IMR-90 (cell line): ENCODE measurements around the gene GCKR. TPM values are rescaled to one million over a fixed set of nuclear protein-coding genes. Genes with fewer than 3 reads are reported as not detected.

ENCODE experiments used
- ATAC-seq: fragments of 200-7000 bp; cut with Tn5 transposase; 2 replicates; pipeline ENCODE4 v1.9.1; 2020; ENCODE audit warnings: low read depth, mild to moderate bottlenecking, moderate library complexity
- BruUV-seq: library from RNA; stranded (reverse); fragments of 400-500 nt; replicated peaks from 2 replicates; lab custom pipeline; 2021; lab: Mats Ljungman, UMichigan
- CTCF ChIA-PET: fragments of 300-600 bp; formaldehyde crosslinking; extraction: SDS; loops from one replicate; lab custom pipeline; 2021; ENCODE audit warnings: antibody characterized with exemption; lab: Yijun Ruan, JAX
- POLR2A ChIA-PET: fragments of 300-600 bp; sonication (Branson Sonifier 250); formaldehyde crosslinking; loops from one replicate; lab custom pipeline; 2022; ENCODE audit warnings: antibody characterized with exemption; ENCODE audit not compliant: unreplicated experiment; lab: Charles Lee
- DNase-seq: peaks from one replicate; pipeline ENCODE4 v3.0.0; 2013
- H2AFZ ChIP-seq: replicated peaks from 2 replicates; pipeline ENCODE3; 2013; ENCODE audit warnings: low read length, mild to moderate bottlenecking; ENCODE audit not compliant: poor library complexity
- H2AK5ac ChIP-seq: 2 replicates; pipeline ENCODE4 v1.6.1; 2013; ENCODE audit warnings: low read depth, low read length, inconsistent platforms
- H2AK9ac ChIP-seq: replicated peaks from 2 replicates; pipeline ENCODE3; 2013; ENCODE audit warnings: mild to moderate bottlenecking, low read depth, low read length, moderate library complexity; ENCODE audit not compliant: poor library complexity
- H2BK120ac ChIP-seq: 2 replicates; pipeline ENCODE4 v1.6.1; 2013; ENCODE audit warnings: low read depth, low read length, inconsistent platforms
- H2BK15ac ChIP-seq: 3 replicates; pipeline ENCODE4 v1.6.1; 2013; ENCODE audit warnings: low read depth, low read length, inconsistent platforms
- H2BK20ac ChIP-seq: 2 replicates; pipeline ENCODE4 v1.6.1; 2013; ENCODE audit warnings: low read depth, mild to moderate bottlenecking, inconsistent platforms, low read length, moderate library complexity
- H2BK5ac ChIP-seq: 2 replicates; pipeline ENCODE4 v1.6.1; 2013; ENCODE audit warnings: mild to moderate bottlenecking, low read depth, low read length, inconsistent platforms; ENCODE audit not compliant: poor library complexity, severe bottlenecking
- H3K14ac ChIP-seq: replicated peaks from 2 replicates; pipeline ENCODE4 v1.6.1; 2013; ENCODE audit warnings: low read depth, low read length, inconsistent platforms
- H3K18ac ChIP-seq: 2 replicates; pipeline ENCODE4 v1.6.1; 2013; ENCODE audit warnings: low read depth, low read length, control low read depth
- H3K23ac ChIP-seq: 2 replicates; pipeline ENCODE4 v1.6.1; 2013; ENCODE audit warnings: low read depth, low read length, inconsistent platforms
- H3K27ac ChIP-seq: 2 replicates; pipeline ENCODE4 v1.5.1; 2013; ENCODE audit warnings: mild to moderate bottlenecking, control low read depth, low read length; ENCODE audit not compliant: insufficient read depth
- H3K27me3 ChIP-seq: 2 replicates; pipeline ENCODE4 v1.6.1; 2013; ENCODE audit warnings: low read length; ENCODE audit not compliant: control insufficient read depth, insufficient read depth
- H3K36me3 ChIP-seq: 2 replicates; pipeline ENCODE4 v1.6.1; 2013; ENCODE audit warnings: low read length, mixed read lengths; ENCODE audit not compliant: control insufficient read depth, insufficient read depth
- H3K4ac ChIP-seq: 2 replicates; pipeline ENCODE4 v1.6.1; 2013; ENCODE audit warnings: low read depth, low read length, inconsistent platforms
- H3K4me1 ChIP-seq: 2 replicates; pipeline ENCODE4 v1.6.1; 2013; ENCODE audit warnings: low read length, mixed read lengths; ENCODE audit not compliant: control insufficient read depth, insufficient read depth
- H3K4me2 ChIP-seq: 2 replicates; pipeline ENCODE4 v1.6.1; 2013; ENCODE audit warnings: low read depth, mild to moderate bottlenecking, control low read depth, low read length, moderate library complexity
- H3K4me3 ChIP-seq: 2 replicates; pipeline ENCODE4 v1.5.1; 2013; ENCODE audit warnings: low read depth, mild to moderate bottlenecking, control low read depth, low read length, moderate library complexity; ENCODE audit not compliant: insufficient read depth
- H3K56ac ChIP-seq: 2 replicates; pipeline ENCODE4 v1.6.1; 2013; ENCODE audit warnings: low read length, inconsistent platforms; ENCODE audit not compliant: insufficient read depth; ENCODE audit errors: extremely low read depth
- H3K79me1 ChIP-seq, 2 experiments: 2 replicates each; pipeline ENCODE4 v1.6.1; 2013; ENCODE audit warnings: low read length in 2 of 2, inconsistent platforms in 1 of 2, low read depth in 1 of 2
- H3K9ac ChIP-seq: 2 replicates; pipeline ENCODE4 v1.6.1; 2013; ENCODE audit warnings: low read depth, low read length, control low read depth
- H3K9me1 ChIP-seq: 2 replicates; pipeline ENCODE4 v1.6.1; 2013; ENCODE audit warnings: low read length, inconsistent platforms; ENCODE audit not compliant: insufficient read depth
- H3K9me3 ChIP-seq: 2 replicates; pipeline ENCODE4 v1.6.1; 2013; ENCODE audit warnings: low read length; ENCODE audit not compliant: control insufficient read depth, insufficient read depth
- H4K20me1 ChIP-seq: 2 replicates; pipeline ENCODE4 v1.6.1; 2013; ENCODE audit warnings: low read length, inconsistent platforms; ENCODE audit not compliant: insufficient read depth
- H4K5ac ChIP-seq: 2 replicates; pipeline ENCODE4 v1.6.1; 2013; ENCODE audit warnings: mild to moderate bottlenecking, low read depth, low read length, control low read depth
- H4K8ac ChIP-seq, 2 experiments: 2 replicates each; pipeline ENCODE4 v1.6.1; 2013; ENCODE audit warnings: low read depth in 2 of 2, low read length in 2 of 2, control low read depth in 1 of 2, inconsistent platforms in 1 of 2
- H4K91ac ChIP-seq: 2 replicates; pipeline ENCODE4 v1.6.1; 2013; ENCODE audit warnings: low read depth, low read length, inconsistent platforms; ENCODE audit not compliant: insufficient read depth
- CEBPB ChIP-seq: IDR thresholded peaks from 2 replicates; pipeline ENCODE4 v1.6.1; 2012; ENCODE audit warnings: low read depth, low read length, improper control_type of control experiment
- CHD1 ChIP-seq: IDR thresholded peaks from 2 replicates; pipeline ENCODE4 v1.6.1; 2012; ENCODE audit warnings: low read depth, low read length, improper control_type of control experiment
- POLR2A ChIP-seq: IDR thresholded peaks from 2 replicates; pipeline ENCODE4 v1.6.1; 2012; ENCODE audit warnings: mild to moderate bottlenecking, low read depth, low read length
- RCOR1 ChIP-seq: IDR thresholded peaks from 2 replicates; pipeline ENCODE4 v1.6.1; 2012; ENCODE audit warnings: mild to moderate bottlenecking, low read length, improper control_type of control experiment; ENCODE audit not compliant: insufficient replicate concordance
- WGBS, 2 experiments: methylation state at CpG; one replicate each; pipeline versions ENCODE4 v1.1.5 to v1.1.7; 2013; ENCODE audit warnings: missing lambda C conversion rate in 2 of 2; ENCODE audit not compliant: insufficient read length in 1 of 2; ENCODE audit errors: extremely low coverage in 2 of 2; 5-methylcytosine and 5-hydroxymethylcytosine counted together
- dilution Hi-C: fragments of 300-500 bp; cut with HindIII; formaldehyde crosslinking; loops from one replicate; pipeline ENCODE4 v1.14.3; 2018; ENCODE audit warnings: low sequenced_read_pairs; ENCODE audit not compliant: unreplicated experiment
- in situ Hi-C: fragments of 300-500 bp; cut with MboI; formaldehyde crosslinking; loops from 3 replicates; pipeline ENCODE4 v1.14.3; 2019; ENCODE audit warnings: low sequenced_read_pairs, inconsistent platforms, mixed read lengths
- intact Hi-C: fragments of 100-400 bp; cut with micrococcal nuclease; formaldehyde crosslinking; loops from 2 replicates; pipeline ENCODE4 v1.10.0; 2022
- polyA plus RNA-seq, 3 experiments: library from polyadenylated mRNA; depleted of rRNA; stranded (reverse); fragments of >200 nt; gene quantifications; 2 replicates each; pipeline ENCODE4 v1.2.3, GENCODE V29; 2012; ENCODE audit warnings: low replicate concordance in 1 of 3
- total RNA-seq: library from RNA; depleted of rRNA; stranded (reverse); fragments of >200 nt; gene quantifications from 2 replicates; pipeline ENCODE4 v1.2.3, GENCODE V29; 2012

Gene GCKR
- total and polyA plus RNA-seq, 2 of the 4 experiments (the other 2 are of a cell fraction) = under 0.01 to 0.41 TPM

DNA sequence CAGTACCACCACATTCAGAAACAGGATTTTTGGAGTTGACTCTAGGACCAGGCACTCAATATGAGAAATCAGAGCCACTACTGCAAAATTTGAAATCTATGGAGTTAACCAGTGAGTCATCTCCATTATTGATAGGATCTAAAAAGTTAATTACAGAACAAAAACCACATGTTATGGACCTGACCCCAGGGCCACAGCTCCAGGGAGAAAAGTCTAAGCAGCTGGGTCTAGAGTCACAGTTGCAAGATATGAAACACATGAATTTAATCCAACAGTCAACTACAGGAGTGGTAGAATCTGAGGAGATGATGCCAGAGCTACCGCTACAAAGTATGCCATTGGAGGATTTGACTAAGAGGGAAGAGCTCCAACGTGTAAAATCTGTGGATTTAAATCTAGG, 72.8 kb downstream of the GCKR start:
- Histone ChIP-seq H2BK5ac (no peak overlapping the region), H3K18ac (no peak overlapping the region), H3K9me3 (no peaks in the 10 kb centered on the region), H3K4me1 (peaks cover 4% of the 10 kb centered on the region; the same call in 1 of the 2 replicates), H4K91ac (no peak overlapping the region), H2BK20ac (no peak overlapping the region), H3K27ac (no peak overlapping the region), H2AK5ac (no peak overlapping the region), H2BK15ac (no peak overlapping the region), H2AFZ (no peak overlapping the region), H3K36me3 (no peaks in the 10 kb centered on the region), H4K5ac (no peak overlapping the region), H3K4me2 (no peak overlapping the region), H3K4ac (no peak overlapping the region), H3K4me3 (no peak overlapping the region), H2AK9ac (no peak overlapping the region), H3K56ac (no peak overlapping the region), H3K23ac (no peak overlapping the region), H4K20me1 (no peaks in the 10 kb centered on the region), H3K14ac (no peak overlapping the region), H3K9me1 (peaks cover 3% of the 10 kb centered on the region; the same call in 1 of the 2 replicates), H2BK120ac (no peak overlapping the region), H3K9ac (no peak overlapping the region), H3K27me3 (no peaks in the 10 kb centered on the region), H3K79me1 (peaks cover 0 to 4% of the 10 kb centered on the region in 2 experiments; a peak in 1 of 4 replicates), H4K8ac (no peak overlapping the region)
- 20% methylated on average over 1 of the region's 2 CpGs; no CpG with 5 or more reads in 1 of the 2 experiments for WGBS, 2 experiments
- DNase-seq = peak; percentile 54
- ChIA-PET POLR2A (interaction anchor here (0.7 kb wide), 1 partner anchor 14 kb away, joined by 3 read pairs; the partner anchor contains the start of gene ZNF512), CTCF (no interaction called here)
- in situ Hi-C loops = no loop called here
- ATAC-seq = no peak
- no TSS peak for BruUV-seq
- TF ChIP-seq CEBPB = no peak
- TF ChIP-seq RCOR1 = no peak
- TF ChIP-seq CHD1 = no peak
- TF ChIP-seq POLR2A = no peak
- intact Hi-C loops = no loop called here
- dilution Hi-C loops = no loop called here
